MG63 (cell line): ENCODE data around the gene NKAIN1. TPM values are rescaled to one million over a fixed set of nuclear protein-coding genes. Genes with fewer than 3 reads are reported as not detected.
"Not testable (repeated sequence)": the region's sequence is repeated elsewhere in the genome, so short reads cannot be mapped to it uniquely, and the experiment has no call there.

Experiments used
- DNase-seq: peaks from one replicate; pipeline ENCODE4 v3.0.0-alpha.2; 2020
- H3K27me3 ChIP-seq: fragments of 250-450 bp; sonication (Bioruptor Pico); 2 replicates; pipeline ENCODE4 v1.5.1; 2020; ENCODE audit warnings: mild to moderate bottlenecking, moderate library complexity
- H3K36me3 ChIP-seq: fragments of 250-450 bp; sonication (Bioruptor Pico); 2 replicates; pipeline ENCODE4 v1.5.1; 2020; ENCODE audit warnings: mild to moderate bottlenecking, moderate library complexity
- H3K4me3 ChIP-seq: fragments of 250-450 bp; sonication (Bioruptor Pico); 2 replicates; pipeline ENCODE4 v1.5.1; 2020; ENCODE audit warnings: mild to moderate bottlenecking, moderate library complexity
- H3K9me3 ChIP-seq: fragments of 250-450 bp; sonication (Bioruptor Pico); 2 replicates; pipeline ENCODE4 v1.5.1; 2020; ENCODE audit warnings: mild to moderate bottlenecking, moderate library complexity
- total RNA-seq: library from RNA; depleted of rRNA; stranded (reverse); fragments of >200 nt; shearing (Covaris generic); gene quantifications from 2 replicates; pipeline ENCODE4 v1.2.3, GENCODE V29; 2014; ENCODE audit warnings: low replicate concordance; rRNA removed

NKAIN1 gene
- total RNA-seq, 1 experiment from 2014 or later, result 0.43 TPM

DNA sequence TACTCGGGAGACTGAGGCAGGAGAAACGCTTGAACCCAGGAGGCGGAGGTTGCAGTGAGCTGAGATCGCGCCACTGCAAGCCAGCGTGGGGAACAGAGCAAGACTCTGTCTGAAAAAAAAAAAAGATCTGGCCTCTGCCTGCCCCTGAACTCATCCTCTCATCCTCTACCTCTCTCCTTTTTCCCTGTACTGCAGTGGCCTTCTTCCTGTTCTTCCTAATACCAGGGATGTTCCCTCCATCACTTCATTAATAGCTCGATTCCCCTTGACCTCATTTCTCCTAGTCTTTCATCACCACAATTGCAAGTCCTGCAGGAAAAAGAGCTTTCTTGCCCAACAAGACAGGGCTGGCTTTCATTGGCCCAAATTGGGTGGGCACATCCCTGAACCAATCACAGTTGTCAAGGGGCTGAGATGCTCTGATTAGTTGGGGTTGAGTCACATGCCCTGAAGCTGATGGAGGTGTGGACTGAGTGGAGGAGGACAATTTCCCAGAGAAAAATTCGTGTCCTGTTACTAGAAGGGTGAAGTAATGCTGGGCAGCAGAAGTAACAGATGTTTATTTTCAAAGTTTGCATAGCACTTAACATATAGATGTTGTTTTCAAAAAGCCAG is 87.4 kb downstream of the NKAIN1 start:
- Histone ChIP-seq H3K9me3 (no peaks in the 10 kb centered on the region), H3K4me3 (no peak overlapping the region), H3K27me3 (no peaks in the 10 kb centered on the region), H3K36me3 (peaks cover under 1% of the 10 kb centered on the region; the same call in 1 of the 2 replicates)
- peak; percentile 82 for DNase-seq

DNA sequence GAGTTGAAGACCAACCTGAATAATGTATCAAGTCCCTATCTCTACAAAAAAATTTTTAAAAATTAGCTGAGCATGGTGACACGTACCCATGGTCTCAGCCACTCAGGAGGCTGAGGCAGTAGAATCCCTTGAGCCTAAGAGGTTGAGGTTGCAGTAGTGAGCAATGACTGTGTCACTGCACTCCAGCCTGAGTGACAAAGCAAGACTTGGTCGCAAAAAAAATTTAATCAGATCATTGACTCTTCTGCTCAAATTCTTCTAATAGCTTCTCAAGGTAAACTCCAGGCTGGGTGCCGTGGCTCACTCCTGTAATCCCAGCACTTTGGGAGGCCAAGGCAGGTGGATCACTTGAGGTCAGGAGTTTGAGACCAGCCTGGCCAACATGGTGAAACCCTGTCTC is 88.3 kb downstream of the NKAIN1 start:
- Histone ChIP-seq H3K36me3 (no peaks in the 10 kb centered on the region; the same call in 1 of the 2 replicates), H3K27me3 (no peaks in the 10 kb centered on the region), H3K4me3 (no peak overlapping the region), H3K9me3 (no peaks in the 10 kb centered on the region)
- no peak for DNase-seq

DNA sequence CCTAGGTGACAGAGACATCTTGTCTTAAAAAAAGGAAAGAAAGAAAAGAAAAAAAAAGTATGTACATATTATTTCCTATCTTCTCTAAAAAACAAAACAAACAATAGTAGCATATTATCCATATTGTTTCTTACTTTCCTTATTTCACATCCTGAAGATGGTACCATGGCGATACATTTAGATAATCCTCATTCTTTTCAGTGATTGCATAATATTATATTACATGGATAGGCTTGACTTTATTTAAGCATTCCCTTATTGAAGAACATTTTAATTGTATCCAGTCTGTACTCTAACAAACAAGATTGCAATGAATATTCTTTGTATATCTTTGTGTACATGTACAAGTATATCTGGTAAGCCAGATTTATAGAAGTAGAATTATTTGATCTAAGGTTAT is 91.3 kb downstream of the NKAIN1 start:
- Histone ChIP-seq H3K27me3 (no peaks in the 10 kb centered on the region), H3K36me3 (no peaks in the 10 kb centered on the region), H3K9me3 (no peaks in the 10 kb centered on the region), H3K4me3 (no peak overlapping the region)
- DNase-seq, result no peak

DNA sequence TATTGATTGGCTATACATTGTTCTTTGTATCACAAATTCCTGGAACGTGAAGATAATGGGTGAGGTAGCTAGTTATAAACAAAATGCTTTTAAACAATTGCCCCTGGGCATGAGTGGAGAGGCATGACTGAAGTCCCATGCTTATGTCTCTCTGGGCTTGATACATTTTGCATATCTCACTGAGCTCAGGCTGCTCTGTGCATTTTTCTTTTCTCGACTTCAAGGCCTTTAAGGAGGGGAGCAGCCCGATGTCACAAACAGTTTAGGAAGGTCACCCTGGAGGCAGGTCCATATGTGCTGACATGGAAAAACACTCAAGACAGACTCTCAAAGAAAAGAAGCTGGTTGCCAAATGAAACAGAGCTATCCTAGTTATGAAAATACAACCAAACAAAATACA is 94.0 kb downstream of the NKAIN1 start:
- no peak for DNase-seq
- Histone ChIP-seq H3K4me3 (no peak overlapping the region), H3K9me3 (no peaks in the 10 kb centered on the region), H3K36me3 (no peaks in the 10 kb centered on the region), H3K27me3 (no peaks in the 10 kb centered on the region)

DNA sequence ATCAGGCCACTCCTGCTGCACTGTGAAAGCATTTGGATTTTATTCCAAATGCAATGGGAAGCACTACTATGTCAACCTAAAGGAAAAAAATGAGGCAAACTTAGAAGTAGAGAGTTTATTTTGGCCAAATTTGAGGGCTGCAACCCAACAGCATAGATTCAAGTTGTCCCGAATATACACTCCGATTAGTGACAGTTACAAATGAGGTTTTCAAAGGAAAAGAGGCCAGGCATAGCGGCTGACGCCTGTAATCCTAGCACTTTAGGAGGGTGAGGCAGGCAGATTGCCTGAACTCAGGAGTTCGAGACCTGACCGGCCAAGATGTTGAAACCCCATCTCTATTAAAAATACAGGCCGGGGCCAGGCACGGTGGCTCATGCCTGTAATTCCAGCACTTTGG is 95.2 kb downstream of the NKAIN1 start:
- DNase-seq, result no peak
- no peaks in the 10 kb centered on the region for H3K36me3 ChIP-seq
- no peaks in the 10 kb centered on the region for H3K9me3 ChIP-seq
- no peaks in the 10 kb centered on the region for H3K27me3 ChIP-seq
- no peak overlapping the region for H3K4me3 ChIP-seq

DNA sequence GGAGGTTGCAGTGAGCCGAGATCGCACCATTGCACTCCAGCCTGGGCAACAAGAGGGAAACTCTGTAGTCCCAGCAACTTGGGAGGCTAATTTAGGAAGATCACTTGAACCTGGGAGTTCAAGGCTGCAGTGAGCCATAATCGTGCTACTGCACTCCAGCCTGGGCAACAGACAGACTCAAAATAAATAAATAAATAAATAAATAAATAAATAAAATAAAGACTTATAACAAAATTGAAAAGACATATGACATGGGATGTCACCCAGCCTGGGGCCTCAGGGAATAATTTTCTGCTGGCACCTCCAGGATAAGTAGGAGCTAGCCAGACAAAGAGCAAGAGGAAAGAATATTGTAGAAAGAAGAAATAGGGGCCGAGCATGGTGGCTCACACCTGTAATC is 96.2 kb downstream of the NKAIN1 start:
- Histone ChIP-seq H3K36me3 (no peaks in the 10 kb centered on the region), H3K27me3 (no peaks in the 10 kb centered on the region), H3K9me3 (no peaks in the 10 kb centered on the region), H3K4me3 (no peak overlapping the region)
- DNase-seq, result no peak

DNA sequence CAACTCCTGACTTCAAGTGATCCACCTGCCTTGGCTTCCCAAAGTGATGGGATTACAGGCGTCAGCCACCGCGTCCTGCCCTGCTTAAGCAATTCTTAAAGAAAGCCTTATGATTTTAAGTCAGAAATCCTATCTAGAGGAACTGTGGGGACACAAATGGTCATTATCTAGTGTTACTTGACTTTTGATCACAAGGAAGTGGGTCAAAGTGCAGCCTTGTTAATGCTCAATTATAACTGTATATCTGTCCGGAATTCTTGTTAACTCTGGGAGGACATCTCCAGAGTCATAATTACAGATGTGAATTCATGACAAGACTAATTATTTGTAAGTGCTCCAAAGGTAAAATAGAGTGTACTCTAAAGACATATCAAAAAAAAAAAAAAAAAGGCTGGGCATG is 97.3 kb downstream of the NKAIN1 start:
- Histone ChIP-seq H3K4me3 (no peak overlapping the region), H3K36me3 (no peaks in the 10 kb centered on the region), H3K27me3 (no peaks in the 10 kb centered on the region), H3K9me3 (no peaks in the 10 kb centered on the region)
- no peak for DNase-seq

DNA sequence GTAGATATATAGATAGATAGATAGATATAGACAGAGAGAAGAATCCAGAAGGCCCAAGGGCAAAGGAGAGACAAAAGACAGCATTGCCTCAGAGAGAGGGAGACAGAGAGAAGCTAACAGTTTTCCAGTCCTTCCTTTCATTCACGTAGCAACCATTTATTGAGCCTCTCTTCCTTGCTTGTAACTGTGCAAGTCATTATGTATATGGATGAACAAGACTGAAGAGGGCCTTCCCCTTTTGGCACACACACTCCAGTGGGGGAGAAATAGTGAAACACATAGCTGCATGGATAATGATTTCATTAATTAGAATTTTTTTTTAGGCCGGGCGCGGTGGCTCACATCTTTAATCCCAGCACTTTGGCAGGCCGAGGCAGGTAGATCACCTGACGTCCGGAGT is 99.4 kb downstream of the NKAIN1 start:
- H3K27me3 ChIP-seq, result no peaks in the 10 kb centered on the region
- H3K36me3 ChIP-seq, result no peaks in the 10 kb centered on the region
- no peak for DNase-seq
- no peaks in the 10 kb centered on the region for H3K9me3 ChIP-seq
- no peak overlapping the region for H3K4me3 ChIP-seq

DNA sequence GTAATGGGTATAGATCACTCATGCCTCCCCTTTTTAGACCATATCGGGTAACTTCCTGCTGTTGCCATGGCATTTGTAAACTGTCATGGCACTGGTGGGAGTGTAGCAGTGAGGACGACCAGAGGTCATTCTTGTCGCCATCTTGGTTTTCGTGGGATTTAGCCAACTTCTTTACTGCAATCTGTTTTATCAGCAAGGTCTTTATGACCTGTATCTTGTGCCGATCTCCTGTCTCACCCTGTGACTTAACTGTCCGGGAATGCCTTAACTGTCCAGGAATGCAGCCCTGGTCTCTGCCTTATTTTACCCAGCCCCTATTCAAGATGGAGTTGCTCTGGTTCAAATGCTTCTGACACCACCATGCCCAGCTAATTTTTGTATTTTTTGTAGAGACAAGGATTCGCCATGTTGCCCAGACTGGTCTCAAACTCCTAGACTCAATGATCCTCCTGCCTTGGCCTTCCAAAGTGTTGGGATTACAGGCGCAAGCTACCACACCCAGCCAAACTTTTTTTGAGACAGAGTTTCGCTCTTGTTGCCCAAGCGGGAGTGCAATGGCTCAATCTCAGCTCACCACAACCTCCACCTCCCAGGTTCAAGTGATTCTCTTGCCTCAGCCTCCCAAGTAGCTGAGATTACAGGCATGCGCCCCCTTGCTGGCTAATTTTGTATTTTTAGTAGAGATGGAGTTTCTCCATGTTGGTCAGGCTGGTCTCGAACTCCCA is 100.7 kb downstream of the NKAIN1 start:
- H3K9me3 ChIP-seq, H3K36me3 ChIP-seq, H3K27me3 ChIP-seq, DNase-seq, H3K4me3 ChIP-seq: not testable (repeated sequence)

DNA sequence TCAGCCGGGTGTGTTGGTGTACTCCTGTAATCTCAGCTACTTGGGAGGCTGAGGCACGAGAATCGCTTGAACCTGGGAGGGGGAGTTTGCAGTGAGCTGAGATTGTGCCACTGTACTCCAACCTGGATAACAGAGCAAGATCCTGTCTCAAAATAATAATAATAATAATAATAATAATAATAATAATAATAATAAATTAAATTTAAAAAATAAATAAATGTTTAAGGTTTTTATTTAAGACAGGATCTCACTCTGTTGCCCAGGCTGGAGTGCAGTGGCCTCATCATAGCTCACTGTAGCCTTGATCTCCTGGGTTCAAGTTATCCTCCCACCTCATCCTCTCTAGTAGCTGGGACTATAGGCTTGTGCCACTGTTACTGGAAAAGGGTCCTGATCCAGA is 101.8 kb downstream of the NKAIN1 start:
- not testable (repeated sequence) for DNase-seq, H3K27me3 ChIP-seq, H3K36me3 ChIP-seq, H3K4me3 ChIP-seq, H3K9me3 ChIP-seq

DNA sequence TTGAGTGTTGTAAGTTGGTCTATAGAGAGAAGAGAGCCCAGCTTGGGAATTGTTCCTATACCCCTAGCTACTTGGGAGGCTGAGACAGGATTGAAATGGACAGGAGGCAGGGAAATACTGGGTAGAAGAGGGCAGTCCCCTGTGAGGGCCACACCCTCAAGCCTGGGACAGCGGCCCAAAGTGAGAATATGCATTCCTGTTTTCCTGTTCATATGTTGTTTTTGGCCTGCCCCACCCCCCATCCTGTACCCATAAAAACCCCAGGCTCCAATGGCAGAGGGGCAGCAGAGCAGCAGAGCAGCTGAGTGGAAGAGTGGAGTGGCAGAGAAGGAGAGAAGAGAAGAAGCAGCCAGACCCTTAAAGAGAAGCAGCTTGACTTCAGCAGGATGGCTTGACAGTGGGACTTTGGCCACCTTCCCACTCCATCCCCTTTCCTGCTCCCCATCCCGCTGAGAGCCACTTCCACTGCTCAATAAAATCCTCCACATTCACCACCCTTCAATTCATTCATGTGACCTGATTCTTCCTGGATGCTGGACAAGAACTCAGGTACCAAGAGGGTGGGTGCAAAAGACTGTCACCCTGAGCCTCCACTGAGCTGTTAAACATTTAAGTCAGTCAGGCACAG is 103.6 kb downstream of the NKAIN1 start:
- DNase-seq, result peak; percentile 85
- Histone ChIP-seq H3K36me3 (no peaks in the 10 kb centered on the region), H3K9me3 (no peaks in the 10 kb centered on the region), H3K4me3 (no peak overlapping the region), H3K27me3 (no peaks in the 10 kb centered on the region)

DNA sequence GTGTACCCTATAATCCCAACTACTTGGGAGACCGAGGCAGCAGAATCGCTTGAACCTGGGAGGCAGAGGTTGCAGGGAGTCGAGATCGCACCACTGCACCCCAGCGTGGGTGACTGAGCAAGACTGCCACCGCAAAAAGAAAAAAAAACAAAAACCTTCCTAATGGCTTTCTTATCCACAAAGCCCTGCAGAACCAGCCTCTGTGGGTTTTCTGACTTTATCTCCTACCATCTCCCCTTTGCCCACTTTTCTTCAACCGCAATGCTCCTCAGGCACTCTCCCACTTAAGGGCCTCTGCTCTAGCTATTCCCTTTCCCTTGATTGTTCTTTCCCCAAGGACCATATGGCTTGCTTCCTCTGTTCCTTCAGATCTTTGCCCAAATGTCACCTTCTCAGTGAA is 106.3 kb downstream of the NKAIN1 start:
- Histone ChIP-seq H3K4me3 (no peak overlapping the region), H3K36me3 (no peaks in the 10 kb centered on the region), H3K27me3 (no peaks in the 10 kb centered on the region), H3K9me3 (no peaks in the 10 kb centered on the region)
- no peak for DNase-seq

Other genes starting within 250 kb of the NKAIN1 start
- gene PUM1, start 174.2 kb downstream of the NKAIN1 start, total RNA-seq, result 31.6 and 58.5 TPM in 2 replicates
- 115 and 183 TPM in 2 replicates for gene SNRNP40, start 56.9 kb upstream of the NKAIN1 start, total RNA-seq
- 70.5 and 80.4 TPM in 2 replicates for gene ZCCHC17, start 57.1 kb upstream of the NKAIN1 start, total RNA-seq
- gene FABP3, start 133.2 kb upstream of the NKAIN1 start, total RNA-seq, result 18.5 and 72.0 TPM in 2 replicates
- 25.8 and 32.4 TPM in 2 replicates for gene SERINC2, start 173.3 kb upstream of the NKAIN1 start, total RNA-seq